HepG2 (cell line): ENCODE data around the gene MYL2. TPM values are rescaled to one million over a fixed set of nuclear protein-coding genes. Genes with fewer than 3 reads are reported as not detected.

Source experiments
- ATAC-seq: fragments of 200-7000 bp; cut with Tn5 transposase; 3 replicates; pipeline ENCODE4 v1.9.1; 2020; ENCODE audit warnings: mild to moderate bottlenecking, moderate library complexity
- BruUV-seq: library from RNA; stranded (reverse); fragments of 400-500 nt; replicated peaks from 2 replicates; lab custom pipeline; 2021; lab: Mats Ljungman, UMichigan
- CTCF ChIA-PET: fragments of 300-600 bp; formaldehyde crosslinking; extraction: SDS; loops from one replicate; lab custom pipeline; 2021; ENCODE audit warnings: low total read pairs, inconsistent platforms, low intra/inter-chr PET ratio; lab: Yijun Ruan, JAX
- POLR2A ChIA-PET: fragments of 350-600 bp; sonication (Branson Sonifier 250); formaldehyde crosslinking; loops from one replicate; lab custom pipeline; 2020; ENCODE audit warnings: antibody characterized with exemption, inconsistent platforms; lab: Yijun Ruan, JAX
- DNase-seq: peaks from one replicate; pipeline ENCODE4 v3.0.0-alpha.2; 2015; ENCODE audit warnings: low spot score
- FAIRE-seq: peaks from 3 replicates; lab custom pipeline; 2011; peaks lifted over from hg19 to GRCh38; lab: Jason Lieb, UNC
- H2AFZ ChIP-seq: one replicate; pipeline ENCODE4 v1.6.1; 2011; ENCODE audit warnings: low read length, inconsistent platforms
- H3K27ac ChIP-seq: fragments of 300-600 bp; 3 replicates; pipeline ENCODE4 v1.8.0; 2011; ENCODE audit warnings: mixed run types, mild to moderate bottlenecking, mixed read lengths, low read length, inconsistent platforms; ENCODE audit not compliant: insufficient read depth; ENCODE audit errors: extremely low read length
- H3K27me3 ChIP-seq, 2 experiments: fragments of 200-600 bp in 1 of 2; 2 replicates in 1 of 2; 3 replicates in 1 of 2; pipeline versions ENCODE4 v1.6.0 to v1.8.0; 2011; ENCODE audit warnings: low read length in 2 of 2, mild to moderate bottlenecking in 2 of 2, moderate library complexity in 2 of 2, inconsistent platforms in 1 of 2; ENCODE audit not compliant: insufficient read depth in 2 of 2, control insufficient read depth in 1 of 2
- H3K36me3 ChIP-seq, 2 experiments: fragments of 200-600 bp in 1 of 2; replicated peaks in 1 of 2; 2 replicates in 1 of 2; 3 replicates in 1 of 2; pipeline versions ENCODE4 v1.5.1 to v1.8.0; 2011; ENCODE audit warnings: low read length in 2 of 2, inconsistent platforms in 1 of 2; ENCODE audit not compliant: insufficient read depth in 2 of 2, control insufficient read depth in 1 of 2
- H3K4me1 ChIP-seq: 2 replicates; pipeline ENCODE4 v1.5.1; 2012; ENCODE audit warnings: low read length, inconsistent platforms; ENCODE audit not compliant: insufficient read depth
- H3K4me2 ChIP-seq: 2 replicates; pipeline ENCODE4 v1.6.0; 2011; ENCODE audit warnings: low read depth, low read length, inconsistent platforms
- H3K4me3 ChIP-seq, 3 experiments: fragments of 200-600 bp in 1 of 3; sonication (generic), shearing (Covaris generic) in 1 of 3; replicated peaks in 1 of 3; 2 replicates each; pipeline ENCODE4 v1.5.1; 2011 to 2016; ENCODE audit warnings: low read length in 3 of 3, inconsistent platforms in 2 of 3, low read depth in 2 of 3, mild to moderate bottlenecking in 2 of 3, control low read depth in 1 of 3, mixed read lengths in 1 of 3; ENCODE audit not compliant: insufficient read depth in 1 of 3
- H3K79me2 ChIP-seq: one replicate; pipeline ENCODE4 v1.6.1; 2011; ENCODE audit warnings: low read length, inconsistent platforms; ENCODE audit not compliant: insufficient read depth
- H3K9ac ChIP-seq: 2 replicates; pipeline ENCODE4 v1.6.0; 2011; ENCODE audit warnings: mild to moderate bottlenecking, low read depth, low read length, inconsistent platforms; ENCODE audit not compliant: insufficient read depth
- H3K9me3 ChIP-seq: 2 replicates; pipeline ENCODE4 v1.5.1; 2012; ENCODE audit warnings: mild to moderate bottlenecking, low read length
- H4K20me1 ChIP-seq: 2 replicates; pipeline ENCODE4 v1.6.0; 2011; ENCODE audit warnings: inconsistent platforms, mild to moderate bottlenecking, low read length, moderate library complexity; ENCODE audit not compliant: insufficient read depth
- CHD2 ChIP-seq: IDR thresholded peaks from 2 replicates; pipeline ENCODE4 v1.6.1; 2011; ENCODE audit warnings: low read depth, low read length, improper control_type of control experiment
- MZF1 ChIP-seq: sonication (generic); formaldehyde crosslinking; IDR thresholded peaks from 2 replicates; pipeline ENCODE4 v1.8.1; 2023; ENCODE audit warnings: mild to moderate bottlenecking, missing genetic modification reagents, borderline replicate concordance
- SSRP1 ChIP-seq: IDR thresholded peaks from 2 replicates; pipeline ENCODE4 v1.6.1; 2016; ENCODE audit warnings: control low read depth
- ZNF234 ChIP-seq: sonication (generic); formaldehyde crosslinking; conservative IDR thresholded peaks from 2 replicates; pipeline ENCODE4 v1.5.1; 2020; ENCODE audit warnings: mild to moderate bottlenecking, missing genetic modification reagents
- ZNF652 ChIP-seq: IDR thresholded peaks from 2 replicates; pipeline ENCODE4 v1.6.1; 2016; ENCODE audit warnings: low read depth, borderline replicate concordance
- WGBS: methylation state at CpG from one replicate; pipeline ENCODE4 v1.1.6; 2017; ENCODE audit warnings: low lambda C conversion rate; 5-methylcytosine and 5-hydroxymethylcytosine counted together
- in situ Hi-C: cut with HindIII; loops from 2 replicates; pipeline ENCODE4 v1.10.0; 2017; ENCODE audit warnings: low pct_unique_long_range_greater_than_20kb; ENCODE audit not compliant: extremely low pct_ligation_motif_present
- intact Hi-C: fragments of 100-400 bp; cut with micrococcal nuclease; formaldehyde crosslinking; loops from one replicate; pipeline ENCODE4 v1.10.0; 2022; ENCODE audit not compliant: unreplicated experiment
- polyA plus RNA-seq, 8 experiments: library from polyadenylated mRNA; depleted of rRNA in 3 of 8; stranded (reverse) in 7 of 8; unstranded in 1 of 8; fragments of >200 nt; fragmentation: Illumina TruSeq in 4 of 8; extraction: Trizol in 4 of 8; gene quantifications; 2 replicates each; pipeline versions ENCODE4 v1.2.1 to v1.2.3, GENCODE V29; 2011 to 2016; ENCODE audit warnings: low read depth in 4 of 8, missing spikeins in 1 of 8, mixed read lengths in 1 of 8; ENCODE audit not compliant: insufficient read depth in 1 of 8
- total RNA-seq, 5 experiments: library from RNA; depleted of rRNA; stranded (reverse); fragments of >200 nt; fragmentation: Illumina TruSeq; extraction: Trizol; gene quantifications; 2 replicates each; pipeline ENCODE4 v1.2.3, GENCODE V29; 2016; ENCODE audit warnings: low read depth in 1 of 5
- TF ChIP-seq, protein P1 (sequence below): sonication (generic); formaldehyde crosslinking; IDR thresholded peaks from 2 replicates; pipeline ENCODE4 v1.4.0; 2020; ENCODE audit warnings: missing genetic modification reagents
- TF ChIP-seq, protein P2 (sequence below): sonication (generic); formaldehyde crosslinking; IDR thresholded peaks from 2 replicates; pipeline ENCODE4 v1.9.0; 2021; ENCODE audit warnings: missing genetic modification reagents, borderline replicate concordance

The MYL2 gene
- total and polyA plus RNA-seq, 2 of the 13 experiments (the other 11 are each of a cell fraction or from before 2014, with no cell fraction given) = not detected

DNA sequence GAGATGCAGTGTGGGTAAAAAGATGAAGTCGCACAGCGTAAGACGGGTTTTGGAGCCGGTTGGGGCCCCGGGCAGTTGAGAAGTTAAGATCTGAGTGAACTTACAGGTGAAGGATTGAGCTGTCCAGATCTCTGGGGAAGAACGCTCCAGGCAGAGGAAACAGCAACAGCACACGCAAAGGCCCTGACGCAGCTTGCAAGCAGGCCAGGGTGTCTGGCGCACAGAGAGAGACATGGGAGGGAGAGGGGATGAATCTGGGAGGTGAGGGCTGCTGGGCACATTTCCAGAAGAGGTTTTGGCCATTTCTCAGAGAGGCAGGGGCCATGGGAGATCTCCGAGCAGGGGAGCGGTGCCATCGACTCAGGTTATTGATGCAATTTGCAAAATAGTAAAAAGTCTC is 31.0 kb downstream of the MYL2 start:
- Histone ChIP-seq H2AFZ (no peak overlapping the region), H3K79me2 (no peaks in the 10 kb centered on the region), H3K36me3 (no peaks in the 10 kb centered on the region)
- no TSS peak for BruUV-seq
- TF ChIP-seq ZNF234 (CRISPR knock-in tag) (no peak), SSRP1 (CRISPR knock-in tag) (no peak), MZF1 (CRISPR knock-in tag) (no peak), CHD2 (no peak), ZNF652 (CRISPR knock-in tag) (no peak)
- TF ChIP-seq, protein P1, sequence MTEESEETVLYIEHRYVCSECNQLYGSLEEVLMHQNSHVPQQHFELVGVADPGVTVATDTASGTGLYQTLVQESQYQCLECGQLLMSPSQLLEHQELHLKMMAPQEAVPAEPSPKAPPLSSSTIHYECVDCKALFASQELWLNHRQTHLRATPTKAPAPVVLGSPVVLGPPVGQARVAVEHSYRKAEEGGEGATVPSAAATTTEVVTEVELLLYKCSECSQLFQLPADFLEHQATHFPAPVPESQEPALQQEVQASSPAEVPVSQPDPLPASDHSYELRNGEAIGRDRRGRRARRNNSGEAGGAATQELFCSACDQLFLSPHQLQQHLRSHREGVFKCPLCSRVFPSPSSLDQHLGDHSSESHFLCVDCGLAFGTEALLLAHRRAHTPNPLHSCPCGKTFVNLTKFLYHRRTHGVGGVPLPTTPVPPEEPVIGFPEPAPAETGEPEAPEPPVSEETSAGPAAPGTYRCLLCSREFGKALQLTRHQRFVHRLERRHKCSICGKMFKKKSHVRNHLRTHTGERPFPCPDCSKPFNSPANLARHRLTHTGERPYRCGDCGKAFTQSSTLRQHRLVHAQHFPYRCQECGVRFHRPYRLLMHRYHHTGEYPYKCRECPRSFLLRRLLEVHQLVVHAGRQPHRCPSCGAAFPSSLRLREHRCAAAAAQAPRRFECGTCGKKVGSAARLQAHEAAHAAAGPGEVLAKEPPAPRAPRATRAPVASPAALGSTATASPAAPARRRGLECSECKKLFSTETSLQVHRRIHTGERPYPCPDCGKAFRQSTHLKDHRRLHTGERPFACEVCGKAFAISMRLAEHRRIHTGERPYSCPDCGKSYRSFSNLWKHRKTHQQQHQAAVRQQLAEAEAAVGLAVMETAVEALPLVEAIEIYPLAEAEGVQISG = no peak
- TF ChIP-seq, protein P2, sequence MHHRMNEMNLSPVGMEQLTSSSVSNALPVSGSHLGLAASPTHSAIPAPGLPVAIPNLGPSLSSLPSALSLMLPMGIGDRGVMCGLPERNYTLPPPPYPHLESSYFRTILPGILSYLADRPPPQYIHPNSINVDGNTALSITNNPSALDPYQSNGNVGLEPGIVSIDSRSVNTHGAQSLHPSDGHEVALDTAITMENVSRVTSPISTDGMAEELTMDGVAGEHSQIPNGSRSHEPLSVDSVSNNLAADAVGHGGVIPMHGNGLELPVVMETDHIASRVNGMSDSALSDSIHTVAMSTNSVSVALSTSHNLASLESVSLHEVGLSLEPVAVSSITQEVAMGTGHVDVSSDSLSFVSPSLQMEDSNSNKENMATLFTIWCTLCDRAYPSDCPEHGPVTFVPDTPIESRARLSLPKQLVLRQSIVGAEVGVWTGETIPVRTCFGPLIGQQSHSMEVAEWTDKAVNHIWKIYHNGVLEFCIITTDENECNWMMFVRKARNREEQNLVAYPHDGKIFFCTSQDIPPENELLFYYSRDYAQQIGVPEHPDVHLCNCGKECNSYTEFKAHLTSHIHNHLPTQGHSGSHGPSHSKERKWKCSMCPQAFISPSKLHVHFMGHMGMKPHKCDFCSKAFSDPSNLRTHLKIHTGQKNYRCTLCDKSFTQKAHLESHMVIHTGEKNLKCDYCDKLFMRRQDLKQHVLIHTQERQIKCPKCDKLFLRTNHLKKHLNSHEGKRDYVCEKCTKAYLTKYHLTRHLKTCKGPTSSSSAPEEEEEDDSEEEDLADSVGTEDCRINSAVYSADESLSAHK (CRISPR knock-in tag) = no peak
- TF ChIP-seq, all 625 proteins: peak for 0
- Histone ChIP-seq H3K9ac (no peak overlapping the region), H3K4me2 (no peak overlapping the region), H3K4me3 (no peak overlapping the region), H3K27ac (no peak overlapping the region), H3K9me3 (no peaks in the 10 kb centered on the region), H3K27me3 (peaks cover 2 to 6% of the 10 kb centered on the region in 2 experiments; a peak in 3 of 5 replicates), H4K20me1 (no peaks in the 10 kb centered on the region), H3K4me1 (no peaks in the 10 kb centered on the region)
- WGBS = 43% methylated on average over 12 of the region's 12 CpGs
- no peak for ATAC-seq
- in situ Hi-C loops (no loop called here), intact Hi-C loops (loop anchor here (2.0 to 5.0 kb wide), 3 partner anchors 63 to 277 kb away; partner anchors contain the start of gene TCTN1)
- DNase-seq = no peak
- FAIRE-seq = no peak
- ChIA-PET CTCF (no interaction called here), POLR2A (no interaction called here)
